ENCODE data around the gene IMPG1.

DNA sequence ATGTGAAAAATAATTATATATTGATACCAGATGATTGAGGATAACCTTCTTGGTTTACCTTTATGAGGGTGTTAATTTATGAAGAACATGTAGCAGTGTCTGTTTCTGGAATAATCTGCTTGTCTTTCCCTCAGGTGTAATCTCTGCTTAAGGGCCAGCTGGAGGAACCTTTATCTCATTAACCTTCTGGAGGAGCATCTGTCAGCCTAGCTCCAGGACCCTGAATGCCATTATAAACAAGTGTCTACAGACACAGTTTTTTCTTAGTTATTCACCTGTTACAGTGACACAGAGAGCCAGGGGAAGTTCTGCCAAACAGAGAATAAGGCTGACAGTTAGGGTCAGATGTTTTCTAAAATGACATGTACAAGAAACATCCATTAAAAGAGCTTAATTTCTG lies at the start of gene IMPG1:
- TF ChIP-seq CTCF (conservative IDR thresholded peaks at IDR 0.05 in 1 of 2, IDR thresholded peaks at IDR 0.05 in 1 of 2; ENCODE audit: extremely low read depth in 1 of 2, insufficient read depth in 1 of 2, low read depth in 1 of 2, low read length in 2 of 2) (no peak), EZH2 (IDR thresholded peaks at IDR 0.05; ENCODE audit: borderline replicate concordance, low read length) (no peak)
